DOHH2 (cell line): Measurements from ENCODE around the gene RBPJ.

ENCODE experiments used
- H3F3A ChIP-seq: fragments of 200-600 bp; sonication (generic), shearing (Covaris generic); 2 replicates; pipeline ENCODE4 v1.6.0; 2016; ENCODE audit warnings: antibody characterized with exemption, mild to moderate bottlenecking; ENCODE audit not compliant: control insufficient read depth, insufficient read depth
- H3K27ac ChIP-seq: fragments of 200-600 bp; sonication (generic); 2 replicates; pipeline ENCODE4 v1.5.1; 2014; ENCODE audit warnings: low read depth, mild to moderate bottlenecking, low read length, moderate library complexity
- H3K27me3 ChIP-seq: fragments of 200-600 bp; sonication (generic); 2 replicates; pipeline ENCODE4 v1.6.1; 2014; ENCODE audit warnings: mild to moderate bottlenecking, low read length, mixed read lengths; ENCODE audit not compliant: control insufficient read depth
- H3K36me3 ChIP-seq: fragments of 200-600 bp; sonication (generic); 2 replicates; pipeline ENCODE4 v1.6.1; 2014; ENCODE audit warnings: mild to moderate bottlenecking, low read length, moderate library complexity, mixed read lengths; ENCODE audit not compliant: control insufficient read depth
- H3K4me1 ChIP-seq: fragments of 200-600 bp; sonication (generic); 2 replicates; pipeline ENCODE4 v1.6.1; 2014; ENCODE audit warnings: mild to moderate bottlenecking, low read length, mixed read lengths; ENCODE audit not compliant: control insufficient read depth
- H3K4me2 ChIP-seq: fragments of 200-600 bp; sonication (generic); 2 replicates; pipeline ENCODE4 v1.6.0; 2014; ENCODE audit warnings: mild to moderate bottlenecking, low read length, moderate library complexity
- H3K4me3 ChIP-seq: fragments of 200-600 bp; sonication (generic); 2 replicates; pipeline ENCODE4 v1.5.1; 2014; ENCODE audit warnings: mild to moderate bottlenecking, low read length, mixed read lengths
- H3K79me2 ChIP-seq: fragments of 200-600 bp; sonication (generic); 2 replicates; pipeline ENCODE4 v1.6.1; 2014; ENCODE audit warnings: mild to moderate bottlenecking, low read length, mixed read lengths; ENCODE audit not compliant: control insufficient read depth
- H3K9me2 ChIP-seq: fragments of 200-600 bp; sonication (generic); replicated peaks from 2 replicates; pipeline ENCODE4 v1.6.1; 2014; ENCODE audit warnings: mild to moderate bottlenecking, low read length, mixed read lengths; ENCODE audit not compliant: control insufficient read depth
- H3K9me3 ChIP-seq: fragments of 200-600 bp; sonication (generic); 2 replicates; pipeline ENCODE4 v1.6.1; 2014; ENCODE audit warnings: antibody characterized with exemption, low read length, mixed read lengths; ENCODE audit not compliant: control insufficient read depth, insufficient read depth
- H4K20me1 ChIP-seq: fragments of 200-600 bp; sonication (generic); 2 replicates; pipeline ENCODE4 v1.6.0; 2014; ENCODE audit warnings: low read depth, mild to moderate bottlenecking, antibody characterized with exemption, low read length, moderate library complexity; ENCODE audit not compliant: control insufficient read depth, insufficient read depth
- EZH2phosphoT487 ChIP-seq: fragments of 200-600 bp; sonication (generic); IDR thresholded peaks from 2 replicates; pipeline ENCODE4 v1.6.1; 2017; ENCODE audit warnings: borderline replicate concordance, mild to moderate bottlenecking, antibody characterized with exemption, low read length, moderate library complexity, mixed read lengths
- TF ChIP-seq, protein P1 (sequence below): fragments of 200-600 bp; sonication (generic); IDR thresholded peaks from one replicate; pipeline ENCODE4 v1.5.1; 2014; ENCODE audit warnings: antibody characterized with exemption, mild to moderate bottlenecking, low read depth, low read length; ENCODE audit not compliant: poor library complexity, severe bottlenecking

The RBPJ gene

DNA sequence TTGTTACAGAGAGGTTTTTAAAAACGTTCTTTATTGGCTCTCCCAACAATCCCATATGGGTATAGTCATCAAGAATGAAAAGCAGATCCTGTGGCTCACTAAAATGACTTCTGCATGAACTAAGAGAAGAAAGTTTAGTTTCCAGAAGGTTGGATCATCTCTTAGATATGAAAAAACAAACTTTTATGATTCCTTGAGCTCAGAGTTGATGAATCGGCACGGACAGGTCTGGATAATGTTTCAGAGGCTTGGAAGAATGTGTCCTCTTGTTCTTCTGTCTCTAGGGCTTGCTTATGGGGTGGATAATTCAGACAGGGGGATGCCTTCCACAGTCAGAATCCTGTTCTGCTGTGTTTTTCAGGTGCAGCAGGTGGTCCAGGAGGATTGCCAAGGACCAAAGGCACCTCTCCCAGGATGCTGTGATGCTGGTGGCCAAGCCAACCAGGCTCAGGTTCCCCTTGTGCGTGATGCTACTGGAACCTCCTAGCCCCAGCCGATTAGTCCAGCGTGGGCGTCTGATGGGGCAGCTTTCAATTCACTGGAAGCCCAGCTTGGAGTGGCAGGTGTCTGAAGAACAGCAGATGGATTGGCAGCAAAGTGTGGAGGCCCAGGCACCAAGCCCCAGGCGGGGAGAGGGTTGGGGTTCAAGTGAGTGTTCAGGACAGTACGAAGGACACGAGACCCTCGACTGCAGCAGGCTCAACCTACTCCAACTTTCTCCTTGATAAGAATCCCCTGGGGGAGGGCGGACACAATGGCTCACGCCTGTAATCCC lies 139.1 kb downstream of the RBPJ start:
- H3K27ac ChIP-seq = no peak overlapping the region
- no peaks in the 10 kb centered on the region for H3K27me3 ChIP-seq
- no peak for TF ChIP-seq EZH2phosphoT487
- TF ChIP-seq, protein P1, sequence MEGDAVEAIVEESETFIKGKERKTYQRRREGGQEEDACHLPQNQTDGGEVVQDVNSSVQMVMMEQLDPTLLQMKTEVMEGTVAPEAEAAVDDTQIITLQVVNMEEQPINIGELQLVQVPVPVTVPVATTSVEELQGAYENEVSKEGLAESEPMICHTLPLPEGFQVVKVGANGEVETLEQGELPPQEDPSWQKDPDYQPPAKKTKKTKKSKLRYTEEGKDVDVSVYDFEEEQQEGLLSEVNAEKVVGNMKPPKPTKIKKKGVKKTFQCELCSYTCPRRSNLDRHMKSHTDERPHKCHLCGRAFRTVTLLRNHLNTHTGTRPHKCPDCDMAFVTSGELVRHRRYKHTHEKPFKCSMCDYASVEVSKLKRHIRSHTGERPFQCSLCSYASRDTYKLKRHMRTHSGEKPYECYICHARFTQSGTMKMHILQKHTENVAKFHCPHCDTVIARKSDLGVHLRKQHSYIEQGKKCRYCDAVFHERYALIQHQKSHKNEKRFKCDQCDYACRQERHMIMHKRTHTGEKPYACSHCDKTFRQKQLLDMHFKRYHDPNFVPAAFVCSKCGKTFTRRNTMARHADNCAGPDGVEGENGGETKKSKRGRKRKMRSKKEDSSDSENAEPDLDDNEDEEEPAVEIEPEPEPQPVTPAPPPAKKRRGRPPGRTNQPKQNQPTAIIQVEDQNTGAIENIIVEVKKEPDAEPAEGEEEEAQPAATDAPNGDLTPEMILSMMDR = no peak
- H3K4me1 ChIP-seq = peaks cover 13% of the 10 kb centered on the region
- H3K36me3 ChIP-seq = no peaks in the 10 kb centered on the region
- no peaks in the 10 kb centered on the region for H3K9me2 ChIP-seq
- peaks cover 6% of the 10 kb centered on the region for H3K9me3 ChIP-seq
- peaks cover 3% of the 10 kb centered on the region; the same call in 1 of the 2 replicates for H3F3A ChIP-seq
- no peak overlapping the region for H3K4me3 ChIP-seq
- no peak overlapping the region for H3K4me2 ChIP-seq
- H3K79me2 ChIP-seq = no peaks in the 10 kb centered on the region
- H4K20me1 ChIP-seq = no peaks in the 10 kb centered on the region

DNA sequence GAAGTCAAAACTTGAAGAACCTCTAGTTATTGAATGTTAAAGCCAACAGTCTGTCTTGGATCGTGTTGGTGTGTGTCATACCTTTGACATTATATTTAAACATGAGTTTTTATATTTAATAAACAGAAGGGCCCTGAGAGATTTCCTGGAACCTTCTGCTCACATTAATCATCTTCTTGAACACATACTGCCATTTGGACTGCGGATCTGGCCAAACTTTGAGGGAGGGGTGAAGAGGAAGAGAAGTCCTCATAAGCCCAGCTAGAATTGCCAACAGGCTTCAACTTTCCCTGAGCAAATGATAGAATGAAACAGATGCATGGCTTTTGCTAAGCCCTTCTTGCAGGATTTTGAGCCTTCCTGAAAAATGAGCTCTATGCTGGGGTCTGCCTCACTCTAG lies 142.1 kb downstream of the RBPJ start:
- no peak overlapping the region for H3K4me3 ChIP-seq
- H3K9me2 ChIP-seq = no peaks in the 10 kb centered on the region
- H3F3A ChIP-seq = peaks cover 3% of the 10 kb centered on the region; the same call in 1 of the 2 replicates
- no peaks in the 10 kb centered on the region for H3K27me3 ChIP-seq
- H3K27ac ChIP-seq = no peak overlapping the region
- H4K20me1 ChIP-seq = no peaks in the 10 kb centered on the region
- H3K4me1 ChIP-seq = peaks cover 10% of the 10 kb centered on the region
- H3K9me3 ChIP-seq = peaks cover 6% of the 10 kb centered on the region
- TF ChIP-seq EZH2phosphoT487 = no peak
- TF ChIP-seq, protein P1 = no peak
- H3K4me2 ChIP-seq = no peak overlapping the region
- no peaks in the 10 kb centered on the region for H3K36me3 ChIP-seq
- no peaks in the 10 kb centered on the region for H3K79me2 ChIP-seq

DNA sequence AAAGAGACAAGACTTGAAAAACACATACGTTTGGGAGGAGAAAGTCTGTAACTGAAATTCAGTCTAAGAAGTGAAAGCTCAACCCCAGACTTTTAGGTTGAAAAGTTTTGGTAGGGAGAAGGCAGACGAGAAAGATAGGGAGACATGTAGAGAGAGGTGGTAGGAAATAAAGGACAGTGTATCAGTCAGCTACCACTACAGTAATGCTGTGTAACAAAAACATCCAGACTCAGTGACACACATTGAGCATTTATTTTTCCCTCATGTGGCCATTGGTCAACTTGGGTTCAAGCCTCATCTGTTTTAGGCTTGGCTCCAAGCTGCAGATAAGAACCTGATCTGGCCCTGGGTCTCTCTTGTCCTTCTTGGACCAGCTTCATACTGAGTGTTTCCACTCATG lies 142.6 kb downstream of the RBPJ start:
- no peaks in the 10 kb centered on the region for H3K36me3 ChIP-seq
- peaks cover 5% of the 10 kb centered on the region for H3K4me1 ChIP-seq
- peaks cover 3% of the 10 kb centered on the region; the same call in 1 of the 2 replicates for H3F3A ChIP-seq
- H3K27ac ChIP-seq = no peak overlapping the region
- no peaks in the 10 kb centered on the region for H3K9me2 ChIP-seq
- H3K27me3 ChIP-seq = no peaks in the 10 kb centered on the region
- no peaks in the 10 kb centered on the region for H3K79me2 ChIP-seq
- peaks cover 6% of the 10 kb centered on the region for H3K9me3 ChIP-seq
- no peak overlapping the region for H3K4me2 ChIP-seq
- H3K4me3 ChIP-seq = no peak overlapping the region
- H4K20me1 ChIP-seq = no peaks in the 10 kb centered on the region
- no peak for TF ChIP-seq EZH2phosphoT487
- TF ChIP-seq, protein P1 = no peak
